Measurements from ENCODE around the gene ABHD10.

The ABHD10 gene

DNA sequence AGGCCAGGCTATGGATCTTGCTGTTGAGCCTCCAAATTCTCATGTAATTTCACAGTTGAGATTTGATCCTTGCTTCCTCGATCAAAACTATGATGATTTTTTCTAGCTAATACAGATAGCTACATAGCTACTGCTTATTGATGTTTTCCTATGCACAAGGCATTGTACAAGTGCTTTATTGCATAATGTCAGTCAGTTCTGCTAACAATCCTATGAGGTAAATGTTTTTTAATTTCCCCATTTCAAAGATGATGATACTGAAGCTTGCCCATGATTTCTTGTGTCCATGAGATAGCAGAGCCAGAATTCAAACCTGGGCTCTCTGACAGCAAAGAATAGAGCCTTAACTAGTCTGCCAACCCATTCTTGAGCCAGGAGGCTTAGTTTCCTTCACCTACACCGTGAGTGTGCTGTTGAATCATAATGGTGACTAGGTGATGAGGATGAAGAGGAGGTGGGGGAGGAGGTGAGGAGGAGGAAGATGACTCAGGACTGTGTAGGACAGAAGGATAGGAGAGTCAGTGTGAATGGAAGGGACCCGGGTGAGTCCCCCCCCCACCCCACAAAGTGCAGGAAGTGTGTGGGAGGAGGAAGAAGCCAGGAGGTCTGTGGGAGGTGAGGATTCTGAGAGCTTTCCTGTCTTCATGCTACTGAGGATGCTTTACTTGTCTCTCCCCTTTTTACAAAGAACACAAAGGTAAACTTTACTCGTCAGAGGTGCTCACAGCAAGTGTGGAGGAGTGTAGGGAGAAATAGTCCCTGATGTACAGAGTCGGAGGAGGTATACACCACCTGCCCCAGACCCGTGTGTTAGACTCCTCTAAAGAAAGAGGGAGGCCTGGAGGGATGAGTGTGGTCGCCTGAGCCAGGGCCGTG lies 23.5 kb downstream of the ABHD10 start:
- no peaks in the 10 kb centered on the region for H4K20me1 ChIP-seq (ENCODE audit: insufficient read depth, low read length)
- TF ChIP-seq EZH2 (optimal IDR thresholded peaks at IDR 0.05; ENCODE audit: low read depth, low read length): no peak
- TF ChIP-seq, protein P1, sequence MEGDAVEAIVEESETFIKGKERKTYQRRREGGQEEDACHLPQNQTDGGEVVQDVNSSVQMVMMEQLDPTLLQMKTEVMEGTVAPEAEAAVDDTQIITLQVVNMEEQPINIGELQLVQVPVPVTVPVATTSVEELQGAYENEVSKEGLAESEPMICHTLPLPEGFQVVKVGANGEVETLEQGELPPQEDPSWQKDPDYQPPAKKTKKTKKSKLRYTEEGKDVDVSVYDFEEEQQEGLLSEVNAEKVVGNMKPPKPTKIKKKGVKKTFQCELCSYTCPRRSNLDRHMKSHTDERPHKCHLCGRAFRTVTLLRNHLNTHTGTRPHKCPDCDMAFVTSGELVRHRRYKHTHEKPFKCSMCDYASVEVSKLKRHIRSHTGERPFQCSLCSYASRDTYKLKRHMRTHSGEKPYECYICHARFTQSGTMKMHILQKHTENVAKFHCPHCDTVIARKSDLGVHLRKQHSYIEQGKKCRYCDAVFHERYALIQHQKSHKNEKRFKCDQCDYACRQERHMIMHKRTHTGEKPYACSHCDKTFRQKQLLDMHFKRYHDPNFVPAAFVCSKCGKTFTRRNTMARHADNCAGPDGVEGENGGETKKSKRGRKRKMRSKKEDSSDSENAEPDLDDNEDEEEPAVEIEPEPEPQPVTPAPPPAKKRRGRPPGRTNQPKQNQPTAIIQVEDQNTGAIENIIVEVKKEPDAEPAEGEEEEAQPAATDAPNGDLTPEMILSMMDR (IDR thresholded peaks at IDR 0.05; ENCODE audit: low read length): no peak
- no peak for TF ChIP-seq EZH2phosphoT487 (IDR thresholded peaks at IDR 0.05; ENCODE audit: low read length)
- no peaks in the 10 kb centered on the region for H3K27me3 ChIP-seq (replicated peaks; ENCODE audit: insufficient read depth, low read length)
- no peaks in the 10 kb centered on the region for H3K79me2 ChIP-seq (ENCODE audit: low read length)
- H3K27ac ChIP-seq (ENCODE audit: low read length): no peak overlapping the region
- no peak overlapping the region for H3K4me3 ChIP-seq (ENCODE audit: low read length)
- no peak overlapping the region for H2AFZ ChIP-seq (ENCODE audit: low read length)
- H3F3A ChIP-seq (ENCODE audit: insufficient read depth, low read length): peaks cover 3% of the 10 kb centered on the region; the same call in 1 of the 2 replicates
- H3K4me2 ChIP-seq (ENCODE audit: low read depth, low read length): no peak overlapping the region
- H3K36me3 ChIP-seq (replicated peaks; ENCODE audit: insufficient read depth, low read length): no peaks in the 10 kb centered on the region
- no peaks in the 10 kb centered on the region for H3K4me1 ChIP-seq (ENCODE audit: low read length)
- no peaks in the 10 kb centered on the region for H3K9me2 ChIP-seq (replicated peaks; ENCODE audit: insufficient read depth, low read length)
- H3K9ac ChIP-seq (ENCODE audit: low read length): no peak overlapping the region
- DNase-seq: no peak
- no peaks in the 10 kb centered on the region for H3K9me3 ChIP-seq (replicated peaks; ENCODE audit: insufficient read depth, low read length)

- no peaks in the 10 kb centered on the region for H3K9me3 ChIP-seq (replicated peaks; ENCODE audit: insufficient read depth, low read length)
- H3K9me2 ChIP-seq (replicated peaks; ENCODE audit: insufficient read depth, low read length): no peaks in the 10 kb centered on the region
- H2AFZ ChIP-seq (ENCODE audit: low read length): no peak overlapping the region
- no peak overlapping the region for H3K4me3 ChIP-seq (ENCODE audit: low read length)
- no peak overlapping the region for H3K27ac ChIP-seq (ENCODE audit: low read length)
- H3K36me3 ChIP-seq (replicated peaks; ENCODE audit: insufficient read depth, low read length): no peaks in the 10 kb centered on the region
- no peaks in the 10 kb centered on the region for H3K27me3 ChIP-seq (replicated peaks; ENCODE audit: insufficient read depth, low read length)
- no peaks in the 10 kb centered on the region for H3K4me1 ChIP-seq (ENCODE audit: low read length)
- no peak for DNase-seq
- H3K9ac ChIP-seq (ENCODE audit: low read length): no peak overlapping the region
- no peak overlapping the region for H3K4me2 ChIP-seq (ENCODE audit: low read depth, low read length)
- TF ChIP-seq, protein P1 (IDR thresholded peaks at IDR 0.05; ENCODE audit: low read length): no peak
- TF ChIP-seq EZH2 (optimal IDR thresholded peaks at IDR 0.05; ENCODE audit: low read depth, low read length): no peak
- no peak for TF ChIP-seq EZH2phosphoT487 (IDR thresholded peaks at IDR 0.05; ENCODE audit: low read length)
- peaks cover 3% of the 10 kb centered on the region; the same call in 1 of the 2 replicates for H3F3A ChIP-seq (ENCODE audit: insufficient read depth, low read length)
- H4K20me1 ChIP-seq (ENCODE audit: insufficient read depth, low read length): no peaks in the 10 kb centered on the region
- H3K79me2 ChIP-seq (ENCODE audit: low read length): no peaks in the 10 kb centered on the region
Observed at GRCh38 chr3:112003321-112004080, 24.7 kb downstream of the ABHD10 start.

GRCh38 chr3:112004187-112004586 lies 25.4 kb downstream of the ABHD10 start:
- Histone ChIP-seq H3K9me3 (replicated peaks; ENCODE audit: insufficient read depth, low read length) (no peaks in the 10 kb centered on the region), H2AFZ (ENCODE audit: low read length) (no peak overlapping the region), H3K79me2 (ENCODE audit: low read length) (no peaks in the 10 kb centered on the region), H3K27ac (ENCODE audit: low read length) (no peak overlapping the region), H3K4me3 (ENCODE audit: low read length) (no peak overlapping the region), H3K4me1 (ENCODE audit: low read length) (no peaks in the 10 kb centered on the region), H3K4me2 (ENCODE audit: low read depth, low read length) (no peak overlapping the region), H3K36me3 (replicated peaks; ENCODE audit: insufficient read depth, low read length) (no peaks in the 10 kb centered on the region), H3K9ac (ENCODE audit: low read length) (no peak overlapping the region), H3K9me2 (replicated peaks; ENCODE audit: insufficient read depth, low read length) (no peaks in the 10 kb centered on the region), H4K20me1 (ENCODE audit: insufficient read depth, low read length) (no peaks in the 10 kb centered on the region), H3K27me3 (replicated peaks; ENCODE audit: insufficient read depth, low read length) (no peaks in the 10 kb centered on the region), H3F3A (ENCODE audit: insufficient read depth, low read length) (no peaks in the 10 kb centered on the region)
- TF ChIP-seq EZH2 (optimal IDR thresholded peaks at IDR 0.05; ENCODE audit: low read depth, low read length) (no peak), EZH2phosphoT487 (IDR thresholded peaks at IDR 0.05; ENCODE audit: low read length) (no peak)
- TF ChIP-seq, protein P1 (IDR thresholded peaks at IDR 0.05; ENCODE audit: low read length): no peak
- DNase-seq: no peak
